HL-60/S4 treated with phorbol 12-myristate 13-acetate at 8.2 ng/mL for 4 days and 3 days (cell line): ENCODE measurements around the gene ASNSD1.
"Not testable (repeated sequence)": the region's sequence is repeated elsewhere in the genome, so short reads cannot be mapped to it uniquely, and the experiment has no call there.

ENCODE experiments used
- in situ Hi-C: fragments of 300-500 bp; cut with MboI; formaldehyde crosslinking; loops from 2 replicates; pipeline ENCODE4 v1.15.0; 2022; ENCODE audit warnings: low sequenced_read_pairs

Gene ASNSD1

GRCh38 chr2:189641590-189641989, 19.7 kb upstream of the ASNSD1 start:
- in situ Hi-C loops, result no loop called here

GRCh38 chr2:189646521-189646920, 14.7 kb upstream of the ASNSD1 start:
- in situ Hi-C loops, result no loop called here

- in situ Hi-C loops, result no loop called here
Observed at GRCh38 chr2:189648846-189649509, 12.3 kb upstream of the ASNSD1 start.

- in situ Hi-C loops, result no loop called here
Observed at GRCh38 chr2:189651284-189651683, 10.0 kb upstream of the ASNSD1 start.

DNA sequence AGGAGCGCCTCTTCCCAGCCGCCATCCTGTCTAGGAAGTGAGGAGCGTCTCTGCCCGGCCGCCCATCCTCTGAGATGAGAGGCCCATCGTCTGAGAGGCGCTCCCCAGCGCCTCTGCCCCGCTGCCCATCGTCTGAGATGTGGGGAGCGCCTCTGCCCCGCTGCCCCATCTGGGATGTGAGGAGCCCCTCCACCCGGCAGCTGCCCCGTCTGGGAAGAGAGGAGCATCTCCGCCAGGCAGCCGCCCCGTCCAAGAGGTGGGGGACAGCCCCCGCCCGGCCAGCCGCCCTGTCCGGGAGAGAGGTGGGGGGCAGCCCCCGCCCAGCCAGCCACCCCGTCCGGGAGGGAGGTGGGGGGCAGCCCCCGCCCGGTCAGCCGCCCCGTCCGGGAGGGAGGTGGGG, 7.8 kb upstream of the ASNSD1 start:
- in situ Hi-C loops, result not testable (repeated sequence)

DNA sequence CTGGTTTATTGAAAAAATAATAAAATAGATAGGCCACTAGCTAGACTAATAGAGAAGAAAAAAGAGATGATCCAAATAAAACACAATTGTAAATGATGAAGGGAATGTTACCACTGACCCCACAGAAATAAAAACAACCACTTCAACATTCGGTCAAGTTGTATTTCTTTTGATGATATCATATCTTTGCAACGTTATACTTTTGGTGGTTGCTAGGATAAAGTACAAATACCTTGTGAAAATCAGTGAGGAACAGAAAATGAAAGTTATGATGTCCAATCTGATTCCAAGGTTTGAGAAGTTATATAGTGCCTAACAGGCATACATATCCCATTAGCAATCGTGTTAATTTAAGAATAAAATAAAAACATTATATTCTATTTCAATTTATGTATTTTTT, 6.6 kb upstream of the ASNSD1 start:
- in situ Hi-C loops, result no loop called here

DNA sequence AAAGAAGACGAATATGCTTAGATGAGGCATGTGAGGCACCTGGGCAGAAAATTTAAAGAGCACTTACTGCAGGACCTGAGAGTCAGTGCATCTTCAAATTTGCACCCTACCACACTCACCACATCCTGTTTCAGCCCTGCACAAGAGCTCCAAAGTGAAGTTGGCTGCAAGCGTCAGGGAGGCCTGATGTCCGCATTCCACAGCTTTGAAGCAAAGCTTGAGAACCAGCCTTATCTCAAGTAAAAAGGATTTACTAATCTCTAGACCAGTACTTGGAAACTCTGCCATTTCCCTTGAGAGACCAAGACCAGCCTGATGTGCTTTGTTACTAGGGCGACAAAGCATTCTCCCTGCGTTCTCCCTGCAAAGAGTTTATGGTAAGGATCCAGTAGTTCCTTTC, 3.4 kb upstream of the ASNSD1 start:
- in situ Hi-C loops, result no loop called here

GRCh38 chr2:189658306-189659212, 2.7 kb upstream of the ASNSD1 start:
- in situ Hi-C loops, result no loop called here

- in situ Hi-C loops, result no loop called here
Observed at GRCh38 chr2:189659734-189660133, 1.5 kb upstream of the ASNSD1 start.

GRCh38 chr2:189660803-189661147, 484 bp upstream of the ASNSD1 start:
- in situ Hi-C loops, result no loop called here

- in situ Hi-C loops, result no loop called here
Observed at GRCh38 chr2:189661957-189662321, 680 bp downstream of the ASNSD1 start.

- in situ Hi-C loops, result no loop called here
Observed at GRCh38 chr2:189662669-189663226, 1.5 kb downstream of the ASNSD1 start.

DNA sequence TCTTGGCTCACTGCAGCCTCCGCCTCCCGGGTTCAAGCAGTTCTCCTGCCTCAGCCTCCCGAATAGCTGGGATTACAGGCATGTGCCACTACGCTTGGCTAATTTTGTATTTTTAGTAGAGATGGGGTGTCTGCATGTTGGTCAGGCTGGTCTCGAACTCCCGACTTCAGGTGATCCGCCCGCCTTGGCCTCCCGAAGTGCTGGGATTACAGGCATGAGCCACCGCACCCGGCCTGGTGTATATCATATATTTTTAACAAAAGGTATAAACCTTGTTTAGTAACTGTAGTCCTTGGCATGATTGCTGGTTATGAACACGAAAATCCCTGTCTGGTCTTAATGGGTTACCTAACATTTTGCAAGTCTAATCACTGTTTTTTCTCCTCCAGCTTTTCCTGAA, 2.1 kb downstream of the ASNSD1 start:
- in situ Hi-C loops, result not testable (repeated sequence)

GRCh38 chr2:189669913-189670312, 8.7 kb downstream of the ASNSD1 start:
- in situ Hi-C loops, result no loop called here

DNA sequence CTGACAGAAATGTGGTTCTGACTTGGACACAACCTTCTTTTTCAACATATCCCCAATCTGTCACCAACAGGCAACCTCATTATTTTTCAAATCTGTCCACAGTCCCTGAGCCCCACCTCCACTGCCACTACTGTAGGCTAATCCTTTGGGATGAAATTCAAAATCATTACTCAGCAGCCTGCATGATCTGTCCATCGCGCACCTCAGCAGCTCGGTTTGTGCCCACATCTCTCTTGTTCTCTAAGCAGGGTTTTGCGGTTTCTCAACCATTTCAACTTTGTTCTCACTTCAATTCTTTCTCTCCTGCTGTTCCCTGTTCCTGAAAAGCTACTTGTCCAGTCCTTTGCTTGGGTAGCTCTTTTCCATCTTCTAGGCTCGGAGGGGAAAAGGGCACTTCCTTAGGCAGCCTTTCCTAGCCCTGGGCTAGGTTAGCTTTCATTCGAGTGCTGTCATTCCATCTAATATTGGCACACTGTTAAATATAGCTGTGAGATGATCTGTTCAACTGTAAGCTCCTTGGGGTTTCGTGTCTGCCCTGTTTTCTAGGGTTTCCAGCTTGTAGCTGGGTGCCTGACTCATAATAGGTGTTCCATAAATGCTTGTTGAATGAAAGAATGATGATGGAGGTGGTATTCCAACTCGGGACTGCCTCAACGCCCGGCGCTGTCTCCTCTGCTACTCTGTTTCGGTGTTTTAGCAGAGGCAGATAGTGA, 12.6 kb downstream of the ASNSD1 start:
- in situ Hi-C loops, result no loop called here

GRCh38 chr2:189674374-189675112, 13.3 kb downstream of the ASNSD1 start, which contains the start of gene ANKAR:
ANKAR (plus strand) TSS chr2:189674670; CDS start chr2:189676491, 1,821 bp downstream.
- in situ Hi-C loops, result no loop called here

DNA sequence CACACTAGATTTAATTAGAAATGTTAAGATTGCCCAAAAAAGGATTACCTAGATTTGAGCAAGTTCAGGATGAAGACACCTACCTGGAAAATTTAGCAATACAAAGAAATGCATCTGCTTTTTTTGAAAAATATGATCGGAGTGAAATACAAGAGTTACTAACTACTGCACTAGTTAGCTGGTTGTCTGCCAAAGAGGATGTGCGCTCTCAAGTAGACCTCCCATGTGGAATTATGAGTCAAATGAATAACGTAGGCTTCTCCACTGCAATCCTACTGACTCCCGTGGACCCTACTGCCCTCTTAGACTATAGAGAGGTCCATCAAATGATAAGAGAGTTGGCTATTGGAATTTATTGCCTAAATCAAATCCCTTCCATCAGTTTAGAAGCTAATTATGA, 15.2 kb downstream of the ASNSD1 start:
- in situ Hi-C loops, result no loop called here

- in situ Hi-C loops, result no loop called here
Observed at GRCh38 chr2:189679226-189679625, 18.0 kb downstream of the ASNSD1 start.

GRCh38 chr2:189681203-189681602, 19.9 kb downstream of the ASNSD1 start:
- in situ Hi-C loops, result no loop called here

DNA sequence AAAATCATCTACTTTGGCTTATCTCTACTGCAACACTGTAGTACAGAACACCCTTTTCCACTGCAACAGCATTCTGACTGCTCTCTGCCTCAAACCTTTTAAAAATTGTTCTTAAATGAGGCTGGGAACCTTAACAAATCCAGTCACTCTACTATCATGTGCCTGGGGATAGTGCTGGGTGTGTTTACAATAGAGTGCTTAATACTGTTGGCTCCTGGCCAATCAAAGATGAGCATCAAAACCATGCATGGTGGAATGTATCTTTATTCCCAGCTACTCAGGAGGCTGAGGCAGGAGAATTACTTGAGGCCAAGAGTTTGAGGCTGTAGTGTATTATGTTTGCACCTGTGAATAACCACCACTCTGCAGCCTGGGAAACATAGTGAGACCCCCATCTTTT, 20.6 kb downstream of the ASNSD1 start:
- in situ Hi-C loops, result no loop called here

DNA sequence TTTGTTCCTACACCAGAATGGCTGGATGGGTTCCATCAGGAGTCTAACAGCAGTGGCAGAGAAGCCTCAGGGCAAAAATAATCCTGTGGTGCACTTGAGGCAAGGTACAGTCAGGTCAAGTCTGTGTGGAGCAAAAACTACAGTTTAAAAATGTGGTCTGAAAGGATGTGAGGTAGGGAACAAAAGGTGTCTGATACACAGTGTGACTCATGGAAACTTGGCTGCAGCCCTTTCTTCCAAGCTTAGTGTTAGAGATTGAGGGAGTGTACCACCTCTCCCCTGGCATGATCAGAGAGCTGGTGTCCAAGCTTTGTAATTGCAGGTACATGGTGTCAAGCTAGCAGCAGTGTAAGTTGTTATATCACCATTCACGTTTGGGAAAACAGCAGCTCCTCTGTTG, 22.1 kb downstream of the ASNSD1 start:
- in situ Hi-C loops, result no loop called here
